ENCODE results near the gene FAM168B. TPM values are rescaled to one million over a fixed set of nuclear protein-coding genes. Genes with fewer than 3 reads are reported as not detected.
A peak's percentile ranks its signal among the peaks of the same experiment; 100 is the strongest.

FAM168B gene
- total and polyA plus RNA-seq, 3 donors from 2014 or later: 76.3 to 165 (median 120) TPM

- H3K4me1 ChIP-seq: no peaks in the 10 kb centered on the region
- TF ChIP-seq POLR2A (IDR thresholded peaks at IDR 0.05): no peak
- no peak for TF ChIP-seq CTCF (IDR thresholded peaks at IDR 0.05)
- H3K27me3 ChIP-seq: no peaks in the 10 kb centered on the region
- intact Hi-C loops (cut with DNase I; ENCODE audit: low total_unique reads): no loop called here
- H3K36me3 ChIP-seq (ENCODE audit: low read depth, missing control alignments): no peaks in the 10 kb centered on the region
- H3K9me3 ChIP-seq: no peaks in the 10 kb centered on the region
- WGBS, 2 donors: 92 to 100% methylated on average over 4 to 8 of the region's 8 CpGs
- no peak overlapping the region for H3K4me3 ChIP-seq
- no peak for DNase-seq
- H3K27ac ChIP-seq: no peak overlapping the region
These were observed 47.8 kb downstream of the FAM168B start for GRCh38 chr2:131045286-131046027.

DNA sequence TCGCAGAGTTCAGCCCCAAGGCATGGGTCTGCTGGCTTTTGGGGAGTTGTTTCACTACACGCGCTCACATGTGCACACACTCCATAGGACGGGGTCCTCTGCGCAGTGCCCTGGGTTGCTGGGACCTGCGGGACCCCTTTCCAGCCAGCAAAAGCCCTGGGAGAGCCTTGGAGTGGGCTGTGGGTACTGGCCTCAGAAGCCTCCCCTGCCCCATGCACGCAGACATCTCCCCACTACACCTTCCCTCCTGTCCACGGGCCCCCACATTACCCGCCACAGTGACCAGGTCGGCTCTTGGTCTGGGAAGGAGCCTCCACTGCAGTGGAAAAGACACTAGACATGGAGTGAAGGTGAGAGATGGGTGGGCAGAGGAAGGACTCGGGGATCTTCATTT is 48.5 kb downstream of the FAM168B start:
- DNase-seq: peak; percentile 6
- WGBS, 2 donors: 88 to 95% methylated on average over 7 to 11 of the region's 11 CpGs
- Histone ChIP-seq H3K27me3 (no peaks in the 10 kb centered on the region), H3K4me1 (no peaks in the 10 kb centered on the region), H3K36me3 (ENCODE audit: low read depth, missing control alignments) (no peaks in the 10 kb centered on the region), H3K27ac (no peak overlapping the region), H3K9me3 (no peaks in the 10 kb centered on the region), H3K4me3 (no peak overlapping the region)
- TF ChIP-seq CTCF (IDR thresholded peaks at IDR 0.05) (no peak), POLR2A (IDR thresholded peaks at IDR 0.05) (no peak)
- intact Hi-C loops (cut with DNase I; ENCODE audit: low total_unique reads): no loop called here

GRCh38 chr2:131044075-131044756 is 49.0 kb downstream of the FAM168B start:
- 89 to 96% methylated on average over 11 to 24 of the region's 24 CpGs for WGBS, 2 donors
- intact Hi-C loops (cut with DNase I; ENCODE audit: low total_unique reads): no loop called here
- Histone ChIP-seq H3K9me3 (no peaks in the 10 kb centered on the region), H3K27me3 (no peaks in the 10 kb centered on the region), H3K4me3 (no peak overlapping the region), H3K4me1 (no peaks in the 10 kb centered on the region), H3K36me3 (ENCODE audit: low read depth, missing control alignments) (no peaks in the 10 kb centered on the region), H3K27ac (no peak overlapping the region)
- no peak for DNase-seq
- TF ChIP-seq CTCF (IDR thresholded peaks at IDR 0.05) (no peak), POLR2A (IDR thresholded peaks at IDR 0.05) (no peak)

DNA sequence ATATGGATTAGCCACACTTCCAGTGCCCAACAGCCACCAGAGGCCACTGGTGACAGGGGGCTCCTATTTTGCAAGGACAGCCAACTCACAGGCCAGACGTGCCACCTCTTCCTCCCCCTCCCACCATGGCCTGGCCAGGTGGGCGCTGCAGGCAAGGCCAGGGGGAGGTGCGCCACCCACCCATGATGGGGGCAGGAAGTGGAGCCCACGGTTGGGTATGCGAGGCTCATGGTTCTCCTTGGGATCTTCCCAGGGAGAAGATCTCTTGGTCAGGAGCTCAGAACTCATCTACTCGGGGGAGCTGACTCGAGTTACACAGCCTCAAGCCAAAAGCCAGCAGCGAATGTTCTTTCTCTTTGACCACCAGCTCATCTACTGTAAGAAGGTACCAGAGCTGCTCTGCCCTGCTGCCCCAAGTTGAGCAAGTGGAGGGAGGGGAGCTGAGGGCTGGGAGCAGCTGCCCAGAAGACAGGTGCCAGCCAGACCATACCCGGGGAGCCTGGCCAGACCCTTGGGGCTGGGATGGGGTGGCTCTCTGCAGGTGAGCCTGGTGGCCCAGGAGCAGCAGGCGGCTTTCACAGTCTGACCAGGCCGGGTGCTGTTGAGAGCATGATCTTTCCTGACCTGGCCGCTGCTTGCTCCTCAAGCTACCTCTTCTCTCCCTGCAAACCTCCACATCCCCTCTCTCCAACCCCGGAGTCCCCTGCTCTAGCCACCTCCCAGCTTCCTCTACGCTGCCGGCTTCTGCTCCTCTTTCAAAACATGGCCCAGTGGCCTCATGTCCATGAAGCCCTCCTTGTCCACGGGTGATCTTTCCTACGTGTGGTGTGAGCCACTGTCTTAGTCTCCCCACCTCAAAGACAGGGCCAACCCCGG is 49.8 kb downstream of the FAM168B start:
- TF ChIP-seq CTCF (IDR thresholded peaks at IDR 0.05) (no peak), POLR2A (IDR thresholded peaks at IDR 0.05) (no peak)
- H3K27me3 ChIP-seq: no peaks in the 10 kb centered on the region
- no peaks in the 10 kb centered on the region for H3K4me1 ChIP-seq
- intact Hi-C loops (cut with DNase I; ENCODE audit: low total_unique reads): no loop called here
- H3K9me3 ChIP-seq: no peaks in the 10 kb centered on the region
- 87 to 92% methylated on average over 16 to 18 of the region's 18 CpGs for WGBS, 2 donors
- no peaks in the 10 kb centered on the region for H3K36me3 ChIP-seq (ENCODE audit: low read depth, missing control alignments)
- no peak for DNase-seq
- no peak overlapping the region for H3K27ac ChIP-seq
- H3K4me3 ChIP-seq: no peak overlapping the region

Data from testis (tissue), 3 donors.